ENCODE results near the gene OR8U1.
"Not testable (repeated sequence)": the region's sequence is repeated elsewhere in the genome, so short reads cannot be mapped to it uniquely, and the experiment has no call there.

Gene OR8U1

GRCh38 chr11:56375324-56375723, at the start of gene OR8U1:
OR8U1 (plus strand) TSS chr11:56375624; CDS start chr11:56375624, 0 bp downstream.
- no peak for DNase-seq

GRCh38 chr11:56331861-56332491, 43.4 kb upstream of the OR8U1 start:
- DNase-seq, result no peak

- no peak for DNase-seq
Observed at GRCh38 chr11:56333156-56333555, 42.3 kb upstream of the OR8U1 start.

- no peak for DNase-seq
Observed at GRCh38 chr11:56340289-56340688, 35.1 kb upstream of the OR8U1 start.

- no peak for DNase-seq
Observed at GRCh38 chr11:56345739-56346138, 29.7 kb upstream of the OR8U1 start, which contains the start of gene OR8K1. OR8K1 (plus strand) TSS chr11:56346039; CDS start chr11:56346039, 0 bp downstream.

- no peak for DNase-seq
Observed at GRCh38 chr11:56353991-56354390, 21.4 kb upstream of the OR8U1 start, which contains the start of gene OR8J1. OR8J1 (plus strand) TSS chr11:56354291; CDS start chr11:56360247, 5,956 bp downstream.

GRCh38 chr11:56380120-56380519, 4.7 kb downstream of the OR8U1 start:
- DNase-seq, result no peak

- no peak for DNase-seq
Observed at GRCh38 chr11:56394381-56394780, 19.0 kb downstream of the OR8U1 start.

GRCh38 chr11:56396047-56396446, 20.6 kb downstream of the OR8U1 start:
- no peak for DNase-seq

- not testable (repeated sequence) for DNase-seq
Observed at GRCh38 chr11:56401858-56402461, 26.5 kb downstream of the OR8U1 start.

- no peak for DNase-seq
Observed at GRCh38 chr11:56404393-56404792, 29.0 kb downstream of the OR8U1 start.

- no peak for DNase-seq
Observed at GRCh38 chr11:56410801-56411200, 35.4 kb downstream of the OR8U1 start.

GRCh38 chr11:56412396-56412795, 37.0 kb downstream of the OR8U1 start, which contains the start of gene OR5AL1:
OR5AL1 (plus strand) TSS chr11:56412696.
- no peak for DNase-seq
